Heart right ventricle (tissue), 16 donors: Measurements from ENCODE around the gene LRRC59. TPM values are rescaled to one million over a fixed set of nuclear protein-coding genes. Genes with fewer than 3 reads are reported as not detected.

Experiments used
- ATAC-seq, 8 donors: fragments of 200-7000 bp; cut with Tn5 transposase; one replicate each; pipeline ENCODE4 v1.9.1; 2020; ENCODE audit warnings: mild to moderate bottlenecking in 8 of 8, moderate library complexity in 8 of 8, moderate number of reproducible peaks in 1 of 8
- DNase-seq, 2 donors: peaks; one replicate each; pipeline ENCODE4 v3.0.0-alpha.2; 2020
- H3K27ac ChIP-seq, 10 donors: fragments of 200-600 bp; sonication (generic) in 2 of 10; one replicate each; pipeline versions ENCODE4 v1.5.0 to v1.8.0; 2020 to 2022; ENCODE audit warnings: mild to moderate bottlenecking in 3 of 10
- H3K27me3 ChIP-seq, 7 donors: fragments of 200-600 bp; one replicate each; pipeline ENCODE4 v1.8.0; 2021 to 2022; ENCODE audit warnings: mild to moderate bottlenecking in 2 of 7
- H3K36me3 ChIP-seq, 9 donors: fragments of 200-600 bp; sonication (generic) in 1 of 9; one replicate each; pipeline versions ENCODE4 v1.5.0 to v1.8.0; 2020 to 2022; ENCODE audit warnings: mild to moderate bottlenecking in 2 of 9
- H3K4me1 ChIP-seq, 9 donors: fragments of 200-600 bp; sonication (generic) in 1 of 9; one replicate each; pipeline versions ENCODE4 v1.5.0 to v1.8.0; 2020 to 2022; ENCODE audit warnings: mild to moderate bottlenecking in 4 of 9
- H3K4me3 ChIP-seq, 10 donors: fragments of 200-600 bp; sonication (generic) in 2 of 10; one replicate each; pipeline versions ENCODE4 v1.5.0 to v1.8.0; 2020 to 2022; ENCODE audit warnings: mild to moderate bottlenecking in 7 of 10, moderate library complexity in 2 of 10
- H3K9me3 ChIP-seq, 11 donors: fragments of 200-600 bp in 10 of 11; sonication (generic) in 2 of 11; one replicate each; pipeline versions ENCODE4 v1.5.0 to v1.8.0; 2013 to 2022; ENCODE audit warnings: mild to moderate bottlenecking in 2 of 11, control low read depth in 1 of 11, moderate library complexity in 1 of 11
- WGBS, 2 donors: extraction: QIAGEN DNeasy Blood & Tissue Kit; methylation state at CpG; one replicate each; pipeline ENCODE4 v1.1.7; 2013; ENCODE audit warnings: inconsistent platforms in 1 of 2; 5-methylcytosine and 5-hydroxymethylcytosine counted together
- intact Hi-C, 10 donors: fragments of 100-400 bp; cut with DNase I; formaldehyde crosslinking; loops; one replicate each; pipeline versions ENCODE4 v1.11.1 to v1.14.2; 2022
- polyA plus RNA-seq, 2 donors: library from polyadenylated mRNA; stranded (reverse); fragments of 200-250 nt; gene quantifications; one replicate each; pipeline ENCODE4 v1.2.3, GENCODE V29; 2013
- total RNA-seq, 10 donors: library from RNA; stranded (reverse); fragmentation: NEBNext Ultra II Directional in 3 of 10; extraction: Animal tissue kit (Norgen Biotek cat#: 25700) in 3 of 10; gene quantifications; one replicate each; pipeline versions ENCODE4 v1.2.1 to v1.2.4, GENCODE V29; 2021 to 2023
- TF ChIP-seq, protein P1 (sequence below), 9 donors: fragments of 200-600 bp; sonication (generic) in 2 of 9; IDR thresholded peaks; one replicate each; pipeline versions ENCODE4 v1.5.0 to v1.8.0; 2021 to 2022; ENCODE audit warnings: antibody characterized with exemption in 9 of 9, mild to moderate bottlenecking in 5 of 9, moderate library complexity in 1 of 9
- donor health status: Arrhythmogenic right ventricular cardiomyopathy.
- donor health status: ischemic (EF 13 %, LVEDD 7.1; RV severe dilation, severe dysfunction).
- donor health status: healthy with polysubstance abuse.
- donor health status: DM: no; HTN: yes; CAD: no.
- donor health status: DM: no; HTN: no; CAD: no.
- donor health status: ischemic (EF 25% LVEDD 6.9; RV normal size, moderate dysfunction).
- donor health status: ischemic (EF 25% LVEDD 5.7; RV mildly dilated, moderate dysfunction).
- donor health status: healthy.
- donor health status: DM: yes; HTN: yes; CAD: no.
- donor health status: Ischemic cardiomyopathy.
- donor health status: ischemic (EF 35%, LVEDD 5.7; RV mildly dilated, moderate dysfunction).
- donor health status: nonischemic (EF 11% LVEDD 7.7; RV severe dilation, severe dysfunction).
- donor health status: DM: yes; HTN: yes; CAD: no.
- donor health status: PGD.
- donor health status: ischemic (EF 29% LVEDD 5.4; RV normal size, mild dysfunction).
- donor health status: nonischemic (EF 23%, LVEDD 6.1; RV moderate dilation, normal function).

Gene LRRC59
- total and polyA plus RNA-seq, 12 donors, result 11.4 to 83.1 (median 24.7) TPM

DNA sequence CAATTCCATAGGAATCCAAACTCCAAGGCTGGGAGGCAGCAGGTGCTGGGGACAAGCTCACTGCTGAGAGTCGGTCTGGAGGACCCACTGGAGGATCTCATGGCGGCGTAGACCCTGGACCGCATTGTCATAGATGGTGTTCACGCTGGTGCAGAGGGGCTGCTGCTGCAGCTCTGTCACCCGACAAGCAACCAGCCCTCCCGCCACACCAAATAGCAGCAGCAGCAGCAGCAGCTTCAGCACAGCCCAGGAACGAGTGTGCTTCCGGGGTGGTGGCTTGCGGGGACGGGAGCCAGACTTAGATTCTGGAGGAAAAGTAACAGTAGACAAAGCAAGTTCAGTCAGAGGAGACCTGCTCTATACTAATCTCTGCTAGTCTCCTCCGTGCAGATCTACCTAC is 14.4 kb downstream of the LRRC59 start:
- intact Hi-C loops, result no loop called here
- Histone ChIP-seq H3K4me1 (peaks cover 0 to 14% (median 0%) of the 10 kb centered on the region in 9 donors), H3K36me3 (peaks cover 4 to 92% (median 58%) of the 10 kb centered on the region in 9 donors), H3K27me3 (no peaks in the 10 kb centered on the region), H3K4me3 (no peak overlapping the region), H3K9me3 (no peaks in the 10 kb centered on the region), H3K27ac (no peak overlapping the region)
- TF ChIP-seq, protein P1, sequence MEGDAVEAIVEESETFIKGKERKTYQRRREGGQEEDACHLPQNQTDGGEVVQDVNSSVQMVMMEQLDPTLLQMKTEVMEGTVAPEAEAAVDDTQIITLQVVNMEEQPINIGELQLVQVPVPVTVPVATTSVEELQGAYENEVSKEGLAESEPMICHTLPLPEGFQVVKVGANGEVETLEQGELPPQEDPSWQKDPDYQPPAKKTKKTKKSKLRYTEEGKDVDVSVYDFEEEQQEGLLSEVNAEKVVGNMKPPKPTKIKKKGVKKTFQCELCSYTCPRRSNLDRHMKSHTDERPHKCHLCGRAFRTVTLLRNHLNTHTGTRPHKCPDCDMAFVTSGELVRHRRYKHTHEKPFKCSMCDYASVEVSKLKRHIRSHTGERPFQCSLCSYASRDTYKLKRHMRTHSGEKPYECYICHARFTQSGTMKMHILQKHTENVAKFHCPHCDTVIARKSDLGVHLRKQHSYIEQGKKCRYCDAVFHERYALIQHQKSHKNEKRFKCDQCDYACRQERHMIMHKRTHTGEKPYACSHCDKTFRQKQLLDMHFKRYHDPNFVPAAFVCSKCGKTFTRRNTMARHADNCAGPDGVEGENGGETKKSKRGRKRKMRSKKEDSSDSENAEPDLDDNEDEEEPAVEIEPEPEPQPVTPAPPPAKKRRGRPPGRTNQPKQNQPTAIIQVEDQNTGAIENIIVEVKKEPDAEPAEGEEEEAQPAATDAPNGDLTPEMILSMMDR (IDR thresholded peaks at IDR 0.05), result no peak
- ATAC-seq (no peak), DNase-seq (no peak)
- WGBS, 2 donors, result 92 to 93% methylated on average over 12 of the region's 12 CpGs

GRCh38 chr17:50381920-50382319 is 15.4 kb downstream of the LRRC59 start:
- Histone ChIP-seq H3K27me3 (no peaks in the 10 kb centered on the region), H3K9me3 (no peaks in the 10 kb centered on the region), H3K4me1 (peaks cover 0 to 14% (median 0%) of the 10 kb centered on the region in 9 donors), H3K27ac (no peak overlapping the region), H3K4me3 (no peak overlapping the region), H3K36me3 (peaks cover 0 to 81% (median 48%) of the 10 kb centered on the region in 9 donors)
- ATAC-seq (no peak), DNase-seq (no peak)
- TF ChIP-seq, protein P1 (IDR thresholded peaks at IDR 0.05), result no peak
- WGBS, 2 donors, result 35 to 36% methylated on average over 3 of the region's 3 CpGs
- intact Hi-C loops, result no loop called here

- 90 to 91% methylated on average over 7 of the region's 7 CpGs for WGBS, 2 donors
- H3K27me3 ChIP-seq, result no peaks in the 10 kb centered on the region
- no peak overlapping the region for H3K27ac ChIP-seq
- peaks cover 0 to 76% (median 42%) of the 10 kb centered on the region in 9 donors for H3K36me3 ChIP-seq
- TF ChIP-seq, protein P1 (IDR thresholded peaks at IDR 0.05), result no peak
- H3K4me1 ChIP-seq, result peaks cover 0 to 14% (median 0%) of the 10 kb centered on the region in 9 donors
- intact Hi-C loops, result no loop called here
- no peaks in the 10 kb centered on the region for H3K9me3 ChIP-seq
- no peak for DNase-seq
- no peak for ATAC-seq
- no peak overlapping the region for H3K4me3 ChIP-seq
Observed at GRCh38 chr17:50381260-50381815, 16.0 kb downstream of the LRRC59 start.

DNA sequence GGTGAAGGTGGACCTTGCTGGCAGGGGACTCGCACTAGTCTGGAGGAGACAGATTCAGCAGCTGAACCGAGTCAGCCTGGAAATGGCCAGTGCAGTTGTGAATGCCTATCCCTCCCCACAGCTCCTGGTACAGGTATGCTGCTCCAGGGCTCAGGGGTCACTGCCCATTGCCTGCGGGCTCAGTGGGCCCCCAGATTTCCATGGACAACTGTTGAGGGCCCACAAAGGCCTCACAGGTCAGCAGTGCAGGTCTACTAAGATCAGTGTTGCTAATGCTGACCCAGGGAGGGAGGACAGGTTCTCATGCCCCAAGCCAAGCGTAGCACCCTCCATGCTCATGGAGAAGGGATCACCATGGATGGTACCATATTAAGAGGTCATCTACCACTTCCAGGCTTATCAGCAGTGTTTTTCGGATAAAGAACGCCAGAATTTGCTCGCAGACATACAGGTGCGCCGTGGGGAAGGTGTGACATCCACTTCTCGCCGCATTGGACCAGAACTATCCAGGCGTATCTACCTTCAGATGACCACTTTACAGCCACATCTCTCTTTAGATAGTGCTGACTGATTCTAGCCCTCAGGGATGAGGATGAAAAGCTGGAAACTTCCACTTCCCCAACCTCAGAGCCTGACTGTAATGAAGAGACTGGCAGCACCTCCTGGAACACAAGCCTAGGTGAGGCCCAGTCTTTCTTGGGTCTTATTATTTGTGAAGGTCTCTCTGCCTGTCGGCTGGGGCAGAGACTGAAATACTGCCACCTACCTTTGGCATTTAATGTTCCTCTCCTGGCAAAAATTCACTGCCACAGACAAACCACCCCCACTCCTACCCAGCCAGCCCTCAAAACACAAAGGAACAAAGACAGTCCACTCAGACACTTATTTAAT is 16.7 kb downstream of the LRRC59 start:
- DNase-seq, result no peak
- no peaks in the 10 kb centered on the region for H3K27me3 ChIP-seq
- H3K4me3 ChIP-seq, result no peak overlapping the region
- H3K27ac ChIP-seq, result no peak overlapping the region
- no peaks in the 10 kb centered on the region for H3K9me3 ChIP-seq
- peaks cover 0 to 68% (median 35%) of the 10 kb centered on the region in 9 donors for H3K36me3 ChIP-seq
- intact Hi-C loops, result no loop called here
- TF ChIP-seq, protein P1 (IDR thresholded peaks at IDR 0.05), result peak in 1 of 9 donors; percentile 19
- ATAC-seq, result peak in 2 of 8 donors; percentile 10 to 28
- H3K4me1 ChIP-seq, result peaks cover 0 to 14% (median 0%) of the 10 kb centered on the region in 9 donors
- WGBS, 2 donors, result 88 to 91% methylated on average over 13 of the region's 13 CpGs
